ENCODE measurements around the gene ACOX1.

- TF ChIP-seq CTCF (IDR thresholded peaks at IDR 0.05; ENCODE audit: borderline replicate concordance, extremely low read depth, low read length, poor library complexity, severe bottlenecking) (no peak), EZH2 (IDR thresholded peaks at IDR 0.05; ENCODE audit: borderline replicate concordance, low read depth, low read length, severe bottlenecking) (no peak)
Measured at GRCh38 chr17:75917917-75918445, 61.0 kb downstream of the ACOX1 start.
